T47D (cell line): ENCODE measurements around the gene ASGR1.
A peak's percentile ranks its signal among the peaks of the same experiment; 100 is the strongest.
"Not testable (repeated sequence)": the region's sequence is repeated elsewhere in the genome, so short reads cannot be mapped to it uniquely, and the experiment has no call there.

Experiments
- DNase-seq, 2 experiments: peaks; one replicate each; pipeline versions ENCODE4 v3.0.0 to v3.0.0-alpha.2; 2011 to 2012; ENCODE audit warnings: low read depth in 1 of 2, low spot score in 1 of 2
- JUND ChIP-seq: IDR thresholded peaks from 2 replicates; pipeline ENCODE4 v1.6.1; 2012; ENCODE audit warnings: low read depth
- in situ Hi-C: cut with HindIII; loops from 2 replicates; pipeline ENCODE4 v1.10.0; 2016; ENCODE audit warnings: low sequenced_read_pairs, low pct_unique_long_range_greater_than_20kb

ASGR1 gene

DNA sequence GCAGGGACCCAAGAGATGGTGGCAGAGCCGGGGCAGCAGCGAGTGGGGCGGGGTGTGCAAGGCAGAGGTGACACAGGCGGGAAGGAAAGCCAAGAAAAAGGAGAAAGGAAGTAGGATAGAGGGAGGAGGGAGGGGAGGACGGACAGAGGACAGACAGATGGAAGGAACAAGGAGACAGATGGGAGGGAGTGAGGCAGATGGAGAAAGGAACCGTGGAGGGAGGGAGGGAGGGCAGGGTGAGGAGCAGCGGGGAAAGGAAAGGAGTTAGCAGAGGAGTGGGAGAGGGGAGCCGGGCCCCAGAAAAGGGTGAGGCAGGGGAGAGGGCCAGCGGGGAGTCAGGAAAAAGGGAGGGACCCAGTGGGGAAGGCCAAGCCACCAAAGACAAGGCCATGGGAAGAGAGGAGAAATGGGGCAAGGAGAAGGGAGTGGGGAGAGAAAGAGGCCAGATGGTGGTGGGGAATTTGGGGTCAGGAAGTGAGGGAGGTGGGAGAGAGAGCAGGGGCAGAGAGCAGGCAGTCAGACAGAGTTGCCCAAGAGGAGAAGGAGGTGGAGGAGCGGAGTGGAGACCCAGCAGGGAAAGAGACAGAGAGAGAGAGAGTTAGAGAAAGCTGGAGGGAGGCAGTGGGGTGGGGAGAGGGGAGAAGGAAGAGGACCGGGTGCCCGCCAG lies 13.2 kb upstream of the ASGR1 start:
- in situ Hi-C loops: no loop called here
- TF ChIP-seq JUND: no peak
- DNase-seq: no peak

DNA sequence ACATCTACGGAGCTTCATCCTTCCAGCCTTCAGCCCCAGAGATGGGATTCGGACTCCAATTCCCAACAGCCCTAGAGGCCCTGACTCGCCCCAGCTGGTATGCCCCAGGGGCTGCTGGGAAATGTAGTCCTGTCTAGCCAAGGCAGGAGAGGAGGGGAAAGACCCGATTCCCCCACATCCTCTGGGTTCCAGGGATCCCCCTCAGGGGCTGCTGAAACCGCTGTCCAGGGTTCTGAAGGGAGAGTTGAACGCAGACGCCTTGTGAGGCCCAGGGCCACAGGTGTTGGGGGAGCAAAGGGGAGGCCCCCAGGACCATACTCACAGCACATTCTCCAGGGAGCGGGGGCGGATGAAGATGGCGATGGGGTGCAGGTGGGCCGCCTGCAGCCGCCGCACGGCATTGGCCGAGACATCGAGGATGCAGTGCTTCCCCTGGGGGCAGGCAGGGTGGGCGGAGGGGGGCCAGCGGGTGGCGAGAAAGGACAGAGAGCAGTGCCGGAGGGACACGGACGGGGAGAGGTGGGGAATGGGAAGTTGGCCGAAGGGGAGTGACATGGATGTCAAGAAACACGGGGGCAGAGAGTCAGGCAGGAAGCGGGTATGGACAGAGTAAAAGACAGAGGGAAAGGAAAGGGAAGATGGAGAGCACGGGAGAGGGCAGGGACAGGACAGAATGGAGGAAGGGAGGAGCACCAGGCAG lies 12.6 kb upstream of the ASGR1 start:
- in situ Hi-C loops: no loop called here
- TF ChIP-seq JUND: no peak
- peak; percentile 46 to 59 for DNase-seq

DNA sequence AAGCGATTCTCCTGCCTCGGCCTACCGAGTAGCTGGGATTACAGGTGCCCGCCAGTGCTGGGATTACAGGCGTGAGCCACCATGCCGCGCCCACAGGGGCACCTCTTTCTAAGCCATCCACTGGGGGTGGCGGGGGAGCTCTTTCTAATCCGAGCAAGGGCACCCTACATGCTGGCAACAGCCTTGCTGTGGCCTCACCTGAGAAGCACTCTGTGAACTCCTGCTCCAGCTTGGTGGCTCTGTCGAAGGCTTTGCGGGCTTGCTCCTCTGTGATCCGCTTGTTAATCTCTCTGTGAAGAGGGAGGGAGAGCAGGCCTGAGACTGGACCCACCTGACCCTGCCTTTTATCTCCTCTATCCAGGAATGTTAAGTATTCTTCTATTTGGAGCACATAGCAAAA lies 11.9 kb upstream of the ASGR1 start:
- TF ChIP-seq JUND: no peak
- in situ Hi-C loops: no loop called here
- DNase-seq: no peak

DNA sequence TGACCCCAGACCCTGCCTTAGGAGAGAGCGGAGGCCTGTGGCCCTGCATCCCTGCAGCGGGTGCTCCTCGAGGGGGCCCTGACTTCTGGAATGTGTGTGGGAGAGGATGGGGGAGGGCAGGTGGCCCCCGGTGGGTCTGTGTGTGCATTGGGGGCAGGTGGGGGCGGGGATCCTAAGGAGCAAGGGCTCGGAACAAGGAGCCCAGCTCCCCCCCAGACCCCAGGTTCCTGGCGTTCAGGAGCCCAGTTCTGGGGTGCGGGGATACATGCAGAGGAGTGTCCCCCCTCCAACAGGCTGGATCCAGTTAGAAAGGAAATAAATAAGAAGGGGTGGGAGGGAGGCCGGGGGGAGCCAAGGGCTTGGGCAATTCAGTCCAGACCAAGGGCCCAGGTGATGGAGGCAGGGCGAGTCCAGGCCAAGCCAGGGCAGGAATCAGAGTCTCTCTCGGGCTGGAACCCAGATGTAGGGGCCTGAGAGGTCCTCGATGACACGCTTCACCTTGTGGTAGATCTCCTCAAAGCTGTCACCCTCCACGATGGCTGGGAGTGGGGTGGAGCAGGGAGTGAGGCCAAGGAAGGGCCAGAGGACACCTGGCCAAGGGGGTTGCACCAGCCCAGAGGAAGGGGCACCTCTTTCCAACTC lies 11.2 kb upstream of the ASGR1 start:
- no peak for DNase-seq
- in situ Hi-C loops: no loop called here
- no peak for TF ChIP-seq JUND

DNA sequence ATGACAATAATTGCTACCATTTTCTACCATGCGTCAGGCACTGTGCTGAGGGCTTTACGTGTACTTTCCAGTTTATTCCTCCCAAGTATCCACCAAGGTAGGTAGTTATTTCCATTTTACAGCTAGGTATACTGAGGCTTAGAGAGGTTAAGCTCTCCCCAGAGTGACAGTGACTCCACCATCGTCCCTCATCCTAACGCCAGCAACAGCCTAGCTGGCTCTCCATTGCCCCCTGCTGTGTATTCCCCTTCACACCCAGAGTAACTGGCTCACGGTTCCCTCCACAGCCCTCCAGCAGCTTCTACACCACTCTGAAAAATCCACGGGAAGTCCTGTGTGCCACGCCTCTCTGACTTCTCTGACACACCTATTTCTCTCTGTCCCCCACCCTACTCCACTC lies 7.1 kb upstream of the ASGR1 start:
- in situ Hi-C loops: no loop called here
- no peak for DNase-seq
- no peak for TF ChIP-seq JUND

DNA sequence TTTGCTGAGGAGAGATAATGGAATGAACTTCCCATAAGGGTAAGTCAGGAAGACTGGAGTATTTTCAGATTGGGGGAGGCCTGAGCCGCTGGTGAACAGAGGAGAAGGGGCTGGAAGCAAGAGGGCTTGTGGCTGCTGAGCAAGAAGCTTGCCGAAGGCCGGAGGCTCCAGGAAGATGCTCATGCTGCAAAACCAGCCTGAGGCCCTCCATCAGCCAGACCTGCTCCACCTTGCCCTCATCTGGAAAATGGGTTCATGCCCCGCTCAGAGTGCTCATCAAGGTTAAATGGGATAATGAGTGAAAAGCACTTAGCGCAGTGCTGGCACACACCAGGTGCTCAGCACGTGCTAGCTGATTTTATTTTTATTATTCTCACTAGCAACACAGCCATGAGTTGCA lies 5.5 kb upstream of the ASGR1 start:
- TF ChIP-seq JUND: no peak
- DNase-seq: no peak
- in situ Hi-C loops: no loop called here

DNA sequence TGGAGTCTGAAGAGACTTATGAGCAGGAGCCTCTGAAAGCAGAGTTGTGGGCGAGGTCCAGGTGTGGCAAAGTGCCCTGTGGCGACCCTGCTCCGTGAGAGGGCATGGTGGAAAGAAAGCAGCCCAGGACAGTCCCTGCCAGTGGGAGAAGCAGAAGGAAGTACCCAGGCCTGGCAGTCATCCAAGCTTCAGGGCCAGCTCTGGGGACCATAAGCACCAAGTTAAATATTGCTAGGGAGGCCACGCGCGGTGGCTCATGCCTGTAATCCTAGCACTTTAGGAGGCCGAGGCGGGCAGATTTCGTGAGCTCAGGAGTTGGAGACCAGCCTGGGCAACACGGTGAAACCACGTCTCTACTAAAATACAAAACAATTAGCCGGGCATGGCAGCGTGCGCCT lies 4.9 kb upstream of the ASGR1 start:
- no peak for DNase-seq
- in situ Hi-C loops: no loop called here
- TF ChIP-seq JUND: no peak

DNA sequence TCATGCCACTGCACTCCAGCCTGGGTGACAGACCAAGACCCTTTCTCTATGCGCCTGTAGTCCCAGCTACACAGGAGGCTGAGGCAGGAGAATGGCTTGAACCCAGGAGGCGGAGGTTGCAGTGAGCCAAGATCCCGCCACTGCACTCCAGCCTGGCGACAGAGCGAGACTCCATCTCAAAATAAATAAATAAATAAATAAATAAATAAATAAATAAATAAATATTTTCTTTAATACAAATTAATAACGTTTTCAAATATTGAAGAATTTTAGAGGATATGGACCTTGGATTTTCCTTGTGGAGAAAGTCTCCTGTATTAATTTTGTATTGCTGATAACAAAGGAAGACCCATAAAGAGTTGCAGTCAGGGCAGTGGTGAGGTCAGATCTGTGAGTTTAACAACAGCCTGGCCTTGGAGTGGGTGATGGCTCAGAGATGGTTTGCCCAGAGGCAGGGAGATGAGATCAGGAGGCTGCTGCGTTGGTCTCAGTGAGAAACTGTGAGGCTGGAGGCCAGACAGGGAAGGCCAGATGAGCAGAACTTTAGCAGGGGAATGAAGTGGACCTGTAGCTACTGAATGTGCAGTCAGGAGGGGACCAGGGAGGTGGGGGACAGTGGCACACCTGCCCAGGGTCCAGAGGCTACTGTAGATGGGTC lies 4.4 kb upstream of the ASGR1 start:
- DNase-seq: no peak
- in situ Hi-C loops: no loop called here
- no peak for TF ChIP-seq JUND

DNA sequence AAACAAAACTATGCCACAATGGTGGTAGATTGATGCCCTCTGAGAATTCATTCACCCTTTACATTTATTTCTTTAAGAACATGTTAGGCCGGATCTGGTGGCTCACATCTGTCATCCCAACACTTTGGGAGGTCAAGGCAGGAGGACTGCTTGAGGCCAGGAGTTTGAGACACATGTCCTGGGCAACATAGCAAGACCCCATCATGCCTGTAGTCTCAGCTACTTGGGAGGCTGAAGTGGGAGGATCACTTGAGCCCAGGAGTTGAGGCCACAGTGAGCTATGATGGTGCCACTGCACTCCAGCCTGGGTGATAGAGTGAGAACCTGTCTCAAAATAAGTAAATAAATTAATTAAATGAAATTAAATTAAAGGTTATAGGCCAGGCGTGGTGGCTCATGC lies 2.9 kb upstream of the ASGR1 start:
- in situ Hi-C loops, DNase-seq: not testable (repeated sequence)

DNA sequence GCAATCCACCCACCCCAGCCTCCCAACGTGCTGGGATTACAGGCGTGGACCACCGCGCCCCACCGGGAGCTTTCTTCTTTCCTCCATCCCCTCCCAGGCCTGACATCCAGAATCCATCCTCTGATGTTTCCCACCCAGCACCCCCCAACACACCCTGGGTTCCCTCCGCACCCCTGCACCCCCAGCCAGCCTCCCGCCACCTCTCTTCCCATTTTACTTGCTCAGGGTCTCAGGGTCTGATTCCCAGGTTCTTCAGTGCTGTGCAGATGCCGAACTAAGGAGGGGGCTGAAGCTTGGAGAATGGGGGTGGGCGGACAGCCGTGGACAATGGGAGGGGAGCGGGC lies 225 bp downstream of the ASGR1 start:
- in situ Hi-C loops: no loop called here
- no peak for DNase-seq
- TF ChIP-seq JUND: no peak

DNA sequence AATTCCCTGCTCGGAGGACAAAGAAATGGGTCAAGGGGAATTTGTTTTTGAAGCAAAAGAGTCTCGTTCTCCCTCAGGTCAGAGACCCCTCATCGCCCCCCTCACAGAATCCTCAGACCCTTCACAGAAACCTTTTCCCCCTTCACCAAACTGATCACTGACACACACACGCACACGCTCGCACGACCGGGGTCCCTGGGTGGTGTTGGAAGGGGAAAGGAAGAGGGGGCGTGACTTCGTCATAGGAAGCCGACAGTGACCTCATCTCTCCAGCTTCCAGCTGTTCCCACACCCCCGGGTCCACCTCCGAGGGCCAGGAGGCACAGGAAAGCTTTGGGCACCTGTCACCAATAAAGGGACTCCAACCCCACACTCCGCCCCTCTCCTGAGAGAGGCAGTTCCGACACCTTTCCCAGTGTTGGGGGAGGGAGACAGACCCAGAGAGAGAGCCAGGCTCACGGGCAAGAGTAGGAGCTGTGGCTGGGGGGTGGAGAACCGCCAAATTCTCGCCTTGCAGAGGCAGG lies 1.2 kb downstream of the ASGR1 start:
- no peak for TF ChIP-seq JUND
- in situ Hi-C loops: no loop called here
- DNase-seq: peak in 1 of 2 experiments; percentile 48

DNA sequence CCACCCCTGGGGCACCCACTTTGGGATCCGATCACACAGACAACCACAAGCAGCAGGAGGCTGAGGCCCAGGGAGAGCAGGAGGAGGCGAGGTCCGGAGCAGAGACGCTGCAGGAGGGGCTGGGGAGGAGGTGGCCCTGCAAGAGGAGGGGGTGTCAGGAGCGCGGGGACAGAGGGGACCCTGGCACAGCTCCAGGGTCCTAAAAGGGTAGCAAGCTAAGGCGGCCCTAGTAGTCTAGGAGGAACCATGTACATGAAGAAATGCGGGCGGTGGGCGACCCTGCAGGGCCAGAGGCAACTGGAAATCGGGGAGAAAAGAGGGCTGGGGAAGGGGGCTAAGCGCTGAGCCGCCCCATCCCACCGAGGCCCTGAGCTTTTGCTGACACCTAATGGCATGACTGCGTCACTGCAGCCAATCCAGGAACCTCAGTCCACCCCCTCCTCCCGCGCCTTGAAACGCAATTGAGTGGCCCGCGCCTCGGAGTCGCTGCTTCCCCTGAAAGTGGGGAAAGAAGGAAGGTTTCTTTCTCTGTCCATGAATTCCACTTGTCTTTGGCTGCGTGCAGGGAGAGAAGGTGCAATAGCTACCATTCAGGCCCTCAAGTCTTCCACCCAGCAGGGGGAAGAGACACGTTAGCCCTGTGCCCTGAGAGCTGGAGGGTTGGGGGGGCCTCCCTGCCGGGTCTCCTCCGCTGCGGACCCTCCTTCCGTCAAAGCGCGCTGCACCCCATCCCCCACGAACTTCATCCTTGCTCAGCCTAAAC lies 1.8 kb downstream of the ASGR1 start:
- DNase-seq: peak; percentile 63 to 77
- in situ Hi-C loops: no loop called here
- no peak for TF ChIP-seq JUND
